OCI-M1 (cell line): ENCODE data around the gene KCNK1.

Source experiments
- DNase-seq: peaks from one replicate; lab custom pipeline; 2025; lab: John Stamatoyannopoulos, UW

KCNK1 gene

DNA sequence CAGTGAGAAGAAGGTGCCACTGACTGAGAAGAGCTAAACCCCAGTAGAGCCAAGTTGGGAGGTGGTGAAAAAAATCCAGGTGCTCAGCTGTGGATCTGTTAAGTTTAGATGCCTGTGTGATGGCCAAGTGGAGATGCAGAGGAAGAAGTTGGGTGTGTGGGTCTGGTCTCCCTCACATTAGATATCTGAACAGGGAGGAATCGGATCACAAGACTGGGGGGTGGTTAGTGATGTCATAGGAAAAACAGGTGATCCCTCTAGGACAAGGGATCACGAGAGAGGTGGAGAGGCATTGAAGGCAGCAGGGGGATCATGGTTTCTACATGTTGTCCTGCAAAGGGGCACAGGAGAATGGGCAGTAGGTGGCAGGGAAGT, 22.6 kb downstream of the KCNK1 start:
- no peak for DNase-seq

DNA sequence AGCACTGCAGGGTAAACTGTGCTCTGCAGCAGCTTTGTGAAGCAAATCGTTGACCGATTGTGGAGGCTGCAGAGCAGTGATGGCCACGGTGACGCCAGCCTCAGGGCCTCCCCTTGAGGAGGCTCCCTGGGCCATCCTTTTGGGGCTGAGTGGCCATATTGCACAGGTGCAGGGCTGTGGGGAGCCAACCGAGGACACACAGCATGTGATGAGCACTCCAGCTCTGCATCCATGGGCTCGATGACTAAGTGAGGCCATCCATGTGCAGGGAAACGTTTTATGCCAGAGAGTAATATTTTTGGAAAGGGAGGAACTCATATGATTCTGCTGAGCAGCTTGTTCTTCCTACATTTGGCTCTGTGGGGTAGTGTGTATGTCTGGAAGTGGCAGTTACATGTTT, 24.6 kb downstream of the KCNK1 start:
- no peak for DNase-seq

DNA sequence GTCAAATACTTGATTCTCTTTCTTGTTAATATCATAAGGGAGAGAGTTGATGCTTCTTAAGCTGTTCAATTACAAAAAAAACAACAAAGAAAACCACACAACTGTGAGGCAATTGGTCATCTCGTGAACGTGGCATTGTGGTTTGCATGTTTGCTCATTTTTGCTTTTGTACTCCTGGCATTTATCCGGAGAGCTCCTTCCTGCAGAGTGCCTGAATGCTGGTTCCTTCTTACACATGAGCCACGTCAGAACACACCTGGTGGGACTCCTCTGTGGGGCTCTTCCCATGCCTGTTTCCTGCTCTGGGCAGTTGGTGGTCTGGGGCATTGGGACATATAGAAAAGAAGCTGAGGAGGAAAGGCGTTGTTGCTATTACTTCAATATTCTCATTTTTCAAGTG, 25.7 kb downstream of the KCNK1 start:
- DNase-seq, result no peak

DNA sequence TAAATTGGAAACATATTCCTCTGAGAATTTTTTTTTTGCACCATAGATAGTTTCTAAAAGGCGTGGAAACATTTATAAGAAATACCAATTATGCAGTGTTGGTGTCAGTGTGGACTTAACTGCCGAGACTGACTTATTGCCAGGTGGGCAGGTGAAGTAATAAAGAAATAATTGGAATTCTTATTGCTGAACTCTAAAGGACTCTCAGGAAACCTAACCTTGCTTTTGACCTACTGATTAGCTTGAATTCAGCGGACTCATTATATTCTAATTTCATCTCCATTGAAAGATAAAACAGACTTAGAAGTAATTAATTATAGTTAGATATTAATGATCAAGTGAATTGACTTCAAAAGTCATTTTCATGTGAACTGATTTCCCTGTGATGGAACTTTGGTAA, 26.3 kb downstream of the KCNK1 start:
- DNase-seq, result no peak

DNA sequence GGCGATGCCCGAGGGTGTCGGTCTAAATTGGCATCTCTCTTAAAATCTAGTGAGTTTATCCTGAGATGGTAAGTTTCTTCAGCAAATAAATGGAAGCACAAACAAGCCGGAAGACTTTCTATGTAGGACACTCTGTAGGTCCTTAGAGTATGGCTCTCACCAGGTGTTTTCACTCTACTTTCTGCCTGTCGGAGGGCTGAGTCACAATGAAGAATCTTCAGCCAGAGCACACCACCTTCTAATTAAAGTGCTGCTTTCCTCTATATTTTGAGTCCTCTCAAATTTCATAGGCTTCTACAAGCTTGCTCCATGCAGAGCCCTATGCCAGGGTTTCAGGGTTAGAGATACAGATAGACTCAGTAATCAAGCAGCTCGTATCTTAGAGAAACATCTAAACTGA, 27.1 kb downstream of the KCNK1 start:
- no peak for DNase-seq

DNA sequence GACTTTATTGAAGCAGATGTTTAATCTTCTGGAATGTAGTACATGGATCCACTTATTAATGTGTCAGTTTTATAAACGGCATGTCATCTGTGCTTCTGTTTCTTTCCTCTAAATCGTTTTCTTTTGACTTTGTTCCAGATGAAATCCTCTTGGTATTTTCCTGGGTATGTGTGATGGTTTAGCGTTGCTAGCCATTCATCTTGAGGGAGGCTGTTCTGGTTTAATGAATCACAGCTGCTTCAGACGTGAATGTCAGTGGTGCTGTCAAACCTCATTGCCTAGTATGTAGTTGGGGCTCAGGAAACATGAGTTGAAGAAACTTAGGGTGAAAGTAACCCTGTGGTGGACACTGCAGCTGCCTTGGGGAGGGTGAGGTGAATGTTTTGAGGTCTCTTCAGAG, 33.2 kb downstream of the KCNK1 start:
- no peak for DNase-seq

DNA sequence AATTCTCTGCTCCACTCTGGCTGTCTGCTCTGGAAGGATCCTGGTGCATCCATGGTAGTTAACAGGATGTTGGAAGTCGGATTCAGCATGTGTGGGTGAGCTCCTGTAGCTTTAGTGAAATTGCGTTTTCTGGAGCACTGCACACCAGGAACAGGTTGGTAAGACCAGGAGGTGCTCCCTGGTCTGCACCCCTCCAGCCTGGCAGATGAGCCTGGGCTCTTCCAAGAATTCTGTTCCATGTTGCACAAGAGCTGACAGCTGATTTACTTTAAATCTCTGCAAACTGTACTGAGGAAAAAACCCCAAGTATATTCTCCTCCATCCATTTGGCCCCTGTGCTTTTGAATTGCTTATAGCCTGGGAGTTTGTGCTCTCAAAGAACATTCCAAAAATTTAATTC, 33.7 kb downstream of the KCNK1 start:
- DNase-seq, result no peak

DNA sequence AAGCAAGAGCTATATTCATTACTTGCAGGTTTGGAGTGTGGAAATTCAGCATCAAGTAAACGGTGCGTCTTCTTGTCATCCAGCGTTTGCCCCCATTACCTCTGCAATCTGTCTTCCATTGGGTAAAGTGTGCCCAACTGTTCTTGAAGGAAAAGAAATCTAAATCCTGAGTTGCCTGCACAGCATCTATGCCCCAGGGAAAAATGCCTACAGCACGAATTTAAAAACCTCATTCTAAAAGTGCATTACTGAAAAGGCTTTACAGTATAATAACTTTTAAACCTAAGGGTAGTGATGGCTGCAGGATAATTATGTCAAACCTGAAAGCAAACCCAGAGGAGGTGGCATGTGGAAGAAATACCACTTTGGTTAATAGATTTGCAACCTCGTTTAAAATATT, 37.2 kb downstream of the KCNK1 start:
- no peak for DNase-seq

DNA sequence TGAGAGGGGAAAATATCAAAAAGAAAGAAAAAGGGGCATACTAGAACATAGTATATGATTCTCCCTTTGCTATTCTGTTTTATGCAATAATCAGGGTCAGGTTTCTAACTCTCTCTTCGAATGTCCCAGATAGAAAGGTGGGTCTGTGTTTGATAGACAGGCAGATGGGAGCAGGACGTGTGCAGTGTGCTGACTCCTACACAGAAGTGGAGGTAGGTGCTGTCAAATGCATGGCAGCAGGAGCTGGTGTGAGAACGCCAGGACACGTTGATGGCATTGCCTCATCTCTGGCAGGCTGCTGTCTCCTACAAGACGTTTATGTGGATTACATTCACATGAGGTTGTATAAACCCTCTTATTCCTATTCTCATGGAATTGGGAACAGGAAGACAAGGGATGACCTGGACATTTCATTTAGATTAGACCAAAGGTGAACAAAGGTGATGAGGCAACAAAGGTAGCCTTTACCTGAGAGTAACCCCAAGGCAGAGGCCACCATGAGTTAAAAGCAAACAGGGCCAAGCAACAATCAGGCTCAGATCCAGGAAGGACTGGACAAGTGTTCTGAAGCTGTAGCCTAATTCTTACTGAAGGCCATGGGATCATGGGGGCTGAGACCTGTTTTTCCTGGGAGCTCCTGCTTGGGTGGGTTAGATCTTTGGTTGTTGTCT, 37.8 kb downstream of the KCNK1 start:
- no peak for DNase-seq

DNA sequence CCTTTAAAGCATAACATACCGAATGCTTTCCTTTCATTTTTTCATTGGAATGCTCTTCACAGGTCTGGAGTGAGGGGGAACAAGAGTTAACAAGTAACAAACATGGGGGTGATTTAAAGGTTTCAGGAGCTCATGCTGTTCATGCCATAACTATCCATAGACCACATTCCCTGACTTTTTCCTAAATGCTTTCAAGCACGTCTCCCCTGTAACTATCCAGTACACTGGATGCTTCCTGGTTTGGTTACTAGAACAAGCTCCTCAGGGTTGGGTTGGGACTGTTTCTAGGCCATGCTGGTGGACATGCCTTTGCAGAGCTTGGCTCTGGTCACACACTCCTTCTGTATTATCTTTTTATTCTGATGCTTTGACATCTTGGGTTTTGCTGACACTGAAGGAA, 38.6 kb downstream of the KCNK1 start:
- no peak for DNase-seq

DNA sequence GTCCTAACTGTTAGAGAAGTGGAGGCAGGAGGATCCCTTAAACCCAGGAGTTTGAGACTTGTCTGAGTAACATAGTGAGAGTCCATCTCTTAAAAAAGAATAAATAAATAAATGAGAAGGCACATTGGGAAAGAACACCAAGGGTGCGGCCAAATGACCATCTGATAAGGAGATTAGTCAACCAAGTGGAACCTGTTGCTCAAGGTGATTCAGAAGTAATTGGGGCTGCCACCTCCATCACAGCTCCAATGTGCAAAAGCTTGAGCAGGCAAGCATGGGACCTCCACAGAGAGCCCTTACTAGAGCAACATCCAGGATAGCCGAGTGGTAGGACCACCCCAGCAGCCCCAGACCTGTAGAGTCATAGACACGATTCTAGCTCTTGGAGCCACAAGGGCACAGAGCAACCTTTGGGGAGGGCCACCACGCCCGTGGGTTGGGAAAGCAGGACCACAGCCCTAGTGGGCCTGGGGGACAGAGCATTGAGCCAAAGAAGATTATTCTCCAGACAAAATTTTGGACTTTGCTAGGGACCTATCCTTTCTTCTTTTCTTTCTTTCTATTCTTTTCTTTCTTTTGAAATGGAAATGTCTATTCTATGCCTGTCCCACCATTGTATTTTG, 40.9 kb downstream of the KCNK1 start:
- no peak for DNase-seq

DNA sequence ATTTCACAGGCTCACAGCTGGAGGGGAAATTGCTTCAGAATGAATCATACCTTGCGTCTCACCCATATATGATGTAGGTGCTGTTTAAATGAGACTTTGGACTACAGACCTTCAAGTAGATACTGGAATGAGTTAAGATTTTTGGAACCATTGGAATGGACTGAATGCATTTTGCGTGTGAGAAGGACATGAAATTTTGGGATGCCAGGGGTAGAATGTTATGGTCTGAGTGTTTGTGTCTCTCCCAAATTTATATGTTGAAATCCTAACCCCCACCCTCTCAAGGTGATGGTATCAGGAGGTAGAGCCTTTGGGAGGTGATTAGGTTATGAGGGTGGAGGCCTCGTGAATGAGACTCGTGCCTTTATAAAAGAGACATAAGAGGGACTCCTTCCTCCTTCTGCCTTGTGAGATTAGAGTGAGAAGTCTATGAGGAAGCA, 41.4 kb downstream of the KCNK1 start:
- DNase-seq, result peak; percentile 63

DNA sequence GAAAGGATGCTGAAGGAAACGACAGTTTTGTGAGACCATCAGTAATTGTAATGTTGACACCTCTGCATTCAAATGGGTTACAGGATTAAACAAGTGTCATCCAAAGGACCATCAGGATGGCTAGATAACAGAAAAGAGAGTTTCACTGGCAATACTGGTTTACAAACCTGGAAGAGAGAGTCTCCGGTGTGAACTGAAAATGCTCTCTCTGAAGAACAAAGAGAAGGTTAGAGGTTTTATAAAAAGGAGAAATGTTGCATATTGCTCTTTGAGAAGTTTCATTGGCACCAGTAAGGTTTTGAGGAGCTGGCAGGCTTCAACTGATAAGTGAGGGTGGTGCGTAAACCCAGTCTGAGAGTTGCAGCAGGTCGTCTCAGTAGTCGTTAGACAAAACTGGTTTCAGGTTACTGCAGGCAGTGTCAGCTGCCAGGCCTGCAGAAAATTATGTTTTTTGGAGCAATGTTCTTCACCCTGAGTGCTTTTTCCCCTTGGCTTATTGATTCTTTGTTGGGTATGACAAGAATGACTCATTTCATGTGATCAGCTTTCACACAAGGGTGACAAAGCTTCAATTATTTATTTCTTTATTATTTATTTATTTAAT, 42.2 kb downstream of the KCNK1 start:
- DNase-seq, result peak; percentile 38

DNA sequence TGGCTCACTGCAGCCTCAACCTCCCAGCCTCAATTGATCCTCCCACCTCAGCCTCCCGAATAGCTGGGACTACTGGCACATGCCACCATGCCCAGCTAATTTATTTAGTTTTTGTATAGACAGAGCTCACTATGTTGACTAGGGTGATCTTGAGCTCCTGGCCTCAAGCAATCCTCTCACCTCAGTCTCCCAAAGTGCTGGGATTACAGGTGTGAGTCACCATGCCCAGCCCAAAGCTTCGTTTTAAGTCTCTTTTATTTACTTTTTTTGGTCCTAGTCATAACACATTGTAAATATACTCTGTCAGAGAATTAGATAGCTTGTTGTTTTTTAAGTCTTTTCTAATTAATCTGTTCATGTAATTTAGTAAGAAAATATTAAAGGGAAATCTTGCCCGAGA, 42.8 kb downstream of the KCNK1 start:
- no peak for DNase-seq

DNA sequence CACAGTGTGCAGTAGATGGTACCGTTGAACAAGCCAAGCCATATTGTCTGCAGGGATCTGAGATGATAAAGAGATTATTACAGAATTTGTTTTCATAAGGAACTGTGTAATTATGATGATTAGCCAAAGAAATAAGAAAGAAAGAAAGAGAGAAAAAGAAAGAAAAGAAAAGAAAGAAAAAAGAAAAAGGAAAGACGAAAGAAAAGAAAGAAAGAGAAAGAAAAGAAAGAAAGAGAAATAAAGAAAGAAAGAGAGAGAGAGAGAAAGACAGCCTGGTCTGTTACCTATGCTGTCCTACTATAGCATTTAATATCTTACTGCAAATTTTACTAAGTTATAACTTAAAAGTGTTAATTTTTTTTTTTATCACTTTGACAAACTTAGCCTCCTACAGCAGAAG, 43.6 kb downstream of the KCNK1 start:
- DNase-seq, result no peak

DNA sequence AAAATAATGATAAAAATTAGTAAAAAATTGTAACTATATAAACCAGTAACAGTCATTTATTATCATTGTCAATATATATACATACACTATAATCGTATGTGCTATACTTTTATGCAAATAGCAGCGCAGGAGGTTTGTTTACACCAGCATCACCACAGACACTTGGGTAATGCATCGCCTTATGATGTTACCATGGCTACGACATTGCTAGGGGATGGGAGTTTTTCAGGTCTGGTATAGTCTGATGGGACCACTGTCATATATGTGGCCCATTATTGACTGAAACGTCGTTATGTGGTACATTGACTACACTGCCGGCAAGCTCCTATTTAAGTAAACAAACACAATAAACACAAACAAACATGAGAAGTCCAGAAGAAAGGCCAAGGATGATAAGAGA, 45.6 kb downstream of the KCNK1 start:
- DNase-seq, result no peak

DNA sequence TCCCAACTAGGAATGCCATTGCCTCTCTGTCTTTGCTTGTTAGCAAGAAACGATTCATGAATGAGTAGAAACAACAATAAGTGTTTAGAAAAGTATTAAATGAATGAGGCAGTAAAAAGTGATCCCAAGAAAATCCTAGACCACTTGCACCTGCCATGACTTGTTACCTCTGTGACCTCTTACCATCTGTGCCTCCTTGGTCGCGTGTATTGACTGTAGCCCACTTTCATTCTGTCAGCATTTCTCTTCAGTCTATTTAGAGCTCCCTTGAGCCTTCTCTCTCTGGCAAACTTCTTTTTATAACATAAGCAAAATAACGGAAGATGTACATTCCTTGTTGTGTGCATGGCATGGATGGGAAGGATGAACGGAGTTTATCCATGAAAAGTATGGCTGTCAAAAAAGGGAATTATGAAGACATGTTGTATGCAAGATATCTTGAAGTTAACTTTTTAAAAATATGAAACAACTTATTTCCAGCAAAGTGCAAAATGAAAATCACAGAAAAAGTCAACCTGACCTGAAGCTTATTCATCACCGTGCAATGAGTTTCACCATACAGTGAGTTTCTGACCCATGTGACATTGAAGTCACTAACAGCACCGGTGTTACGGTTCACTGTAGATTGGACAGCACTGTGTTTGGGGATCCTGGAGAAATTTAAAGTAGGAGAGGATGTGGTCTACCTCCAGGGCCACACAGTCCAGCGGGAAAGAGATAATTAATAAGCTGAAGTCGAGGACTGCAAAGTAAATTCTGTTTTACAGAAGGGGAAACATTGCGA, 47.7 kb downstream of the KCNK1 start:
- DNase-seq, result no peak

DNA sequence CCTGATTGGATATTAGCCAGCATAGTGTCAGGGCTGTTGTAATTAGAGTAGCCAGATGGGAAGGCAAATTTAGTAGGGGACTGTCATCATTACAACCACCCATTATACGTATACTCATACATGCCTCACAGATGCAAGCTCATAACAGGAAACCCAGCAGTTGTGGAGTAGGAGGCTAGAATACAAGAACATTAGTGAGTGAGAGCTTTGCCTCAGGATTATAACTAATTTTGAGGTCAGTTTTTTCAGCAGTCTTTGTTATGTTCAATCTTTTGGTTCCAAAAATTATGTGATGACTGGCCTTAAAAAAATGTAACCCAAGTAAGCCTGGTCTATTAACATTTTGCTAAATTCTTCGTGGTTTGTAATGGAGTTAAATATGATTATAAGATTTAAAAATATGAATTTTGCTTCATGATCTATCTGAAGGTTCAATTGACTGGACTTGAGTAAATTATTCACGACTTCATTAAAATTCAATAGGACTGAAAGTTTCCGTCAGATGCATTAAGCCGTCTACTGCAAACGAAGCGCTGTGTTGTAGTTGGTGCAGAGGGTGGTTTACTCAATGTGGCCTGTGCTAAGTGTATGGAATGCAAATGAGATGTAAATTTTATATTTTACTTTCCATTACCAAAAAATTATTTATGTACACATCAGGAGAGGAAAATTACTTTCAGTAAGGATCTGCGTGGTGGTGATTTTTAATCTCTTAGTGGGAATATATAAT, 48.8 kb downstream of the KCNK1 start:
- no peak for DNase-seq

DNA sequence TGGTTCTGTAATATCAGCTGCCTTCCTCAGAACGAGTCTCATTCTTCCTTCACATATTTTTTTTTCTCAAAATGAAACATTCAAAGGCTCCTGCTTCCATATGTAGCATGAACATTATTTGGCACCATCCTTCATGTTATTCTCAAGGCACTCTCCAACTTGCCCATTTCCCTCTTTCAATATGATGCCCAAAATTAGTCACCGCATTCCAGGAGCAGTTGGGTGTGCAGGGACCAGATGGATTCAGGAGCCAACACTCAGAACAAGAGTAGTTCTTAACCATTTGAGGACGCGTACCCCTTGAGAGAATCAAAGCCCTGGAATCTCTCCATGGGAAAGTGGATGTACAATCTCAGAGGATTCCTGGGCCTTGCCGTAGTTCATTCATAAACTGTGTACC, 50.3 kb downstream of the KCNK1 start:
- no peak for DNase-seq

DNA sequence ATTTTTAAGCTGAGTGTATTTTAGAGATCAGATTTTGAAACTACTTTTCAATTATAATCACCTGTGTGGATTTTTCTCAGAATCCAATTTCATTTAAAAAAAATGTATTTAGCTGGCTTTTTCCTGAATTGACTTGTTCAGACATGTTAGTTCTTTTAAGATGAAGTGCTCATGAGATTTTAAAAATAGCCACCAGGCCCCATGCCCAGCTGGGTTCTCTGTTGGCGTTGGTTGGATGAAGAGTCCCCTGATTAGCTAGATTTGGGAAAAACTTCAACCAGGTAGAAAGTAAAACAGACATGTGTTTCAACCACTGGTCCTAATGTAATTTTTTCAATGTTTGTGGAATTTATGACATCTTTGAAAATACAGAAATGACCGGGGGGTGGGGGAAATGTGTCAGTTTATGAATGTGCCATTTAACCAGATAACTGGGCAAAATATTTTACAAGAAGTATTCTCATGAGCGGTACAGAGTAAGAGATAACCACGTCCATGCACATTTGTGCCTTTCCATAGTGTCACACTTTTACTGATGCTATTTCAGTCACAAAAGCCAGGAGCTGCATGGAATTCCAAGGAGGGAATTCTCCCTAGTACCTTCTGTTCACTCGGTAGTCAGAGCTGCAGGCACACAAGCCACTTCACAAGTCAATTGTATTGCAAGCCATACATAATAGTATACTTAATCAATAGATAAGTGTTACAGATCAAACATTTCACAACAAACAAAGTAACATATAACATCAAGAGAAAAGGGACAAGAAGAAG, 51.1 kb downstream of the KCNK1 start:
- no peak for DNase-seq

DNA sequence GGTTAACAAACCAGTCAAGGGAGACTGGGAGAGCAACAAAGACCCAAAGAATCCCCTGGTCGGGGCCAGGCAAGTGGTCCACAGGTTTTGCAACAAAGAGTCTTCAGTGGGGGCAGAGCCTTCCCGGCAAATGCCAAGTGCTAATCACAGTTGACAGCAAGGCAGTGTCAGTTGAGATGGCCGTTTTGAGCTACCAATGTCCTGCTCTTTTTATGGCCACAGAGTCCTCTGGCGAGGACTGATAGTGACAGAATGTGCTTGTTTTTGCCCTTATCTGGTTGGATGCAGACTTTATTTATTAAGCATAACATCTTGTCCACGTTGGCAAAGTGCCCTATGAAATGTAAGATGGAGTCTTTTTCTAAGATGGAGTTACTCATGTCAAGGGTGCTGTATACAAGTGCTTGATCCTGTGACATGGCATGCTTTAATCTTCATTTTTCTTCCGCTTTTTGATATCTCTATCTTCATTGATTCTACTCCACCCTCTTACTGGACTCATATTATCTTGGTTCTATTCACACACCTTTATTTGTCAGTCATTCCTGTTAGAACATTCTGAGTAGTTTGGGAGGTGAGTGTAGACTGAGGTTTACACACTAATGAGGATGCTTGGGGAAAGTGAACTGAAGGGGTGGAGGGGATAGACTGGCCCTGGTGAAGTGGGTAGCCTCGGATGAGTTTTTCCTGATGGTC, 51.8 kb downstream of the KCNK1 start:
- DNase-seq, result peak; percentile 87
